ENCODE results near the gene CPOX. TPM values are rescaled to one million over a fixed set of nuclear protein-coding genes. Genes with fewer than 3 reads are reported as not detected.
A peak's percentile ranks its signal among the peaks of the same experiment; 100 is the strongest.

The CPOX gene
- total RNA-seq, 1 donor from 2014 or later: 15.8 TPM

GRCh38 chr3:98536456-98537017 is 56.9 kb downstream of the CPOX start:
- Histone ChIP-seq H3K4me3 (no peak overlapping the region), H3K36me3 (no peaks in the 10 kb centered on the region), H3K4me1 (no peaks in the 10 kb centered on the region), H3K27me3 (no peaks in the 10 kb centered on the region), H3K9me3 (no peaks in the 10 kb centered on the region), H3K27ac (no peak overlapping the region)
- DNase-seq (no peak), ATAC-seq (no peak)
- no peak for TF ChIP-seq CTCF (IDR thresholded peaks at IDR 0.05)
- intact Hi-C loops (cut with DNase I): no loop called here

- no peak for TF ChIP-seq CTCF (IDR thresholded peaks at IDR 0.05)
- no peak overlapping the region for H3K27ac ChIP-seq
- H3K9me3 ChIP-seq: no peaks in the 10 kb centered on the region
- DNase-seq: no peak
- H3K36me3 ChIP-seq: no peaks in the 10 kb centered on the region
- no peak overlapping the region for H3K4me3 ChIP-seq
- H3K4me1 ChIP-seq: no peaks in the 10 kb centered on the region
- no peak for ATAC-seq
- intact Hi-C loops (cut with DNase I): no loop called here
- no peaks in the 10 kb centered on the region for H3K27me3 ChIP-seq
These were observed 58.7 kb downstream of the CPOX start for GRCh38 chr3:98534734-98535133.

GRCh38 chr3:98534168-98534567 is 59.2 kb downstream of the CPOX start:
- no peaks in the 10 kb centered on the region for H3K4me1 ChIP-seq
- H3K27ac ChIP-seq: no peak overlapping the region
- intact Hi-C loops (cut with DNase I): no loop called here
- no peak for ATAC-seq
- H3K9me3 ChIP-seq: no peaks in the 10 kb centered on the region
- no peaks in the 10 kb centered on the region for H3K27me3 ChIP-seq
- H3K4me3 ChIP-seq: peak overlapping the region; percentile 14
- no peaks in the 10 kb centered on the region for H3K36me3 ChIP-seq
- DNase-seq: no peak
- TF ChIP-seq CTCF (IDR thresholded peaks at IDR 0.05): no peak

- Histone ChIP-seq H3K36me3 (no peaks in the 10 kb centered on the region), H3K9me3 (no peaks in the 10 kb centered on the region), H3K4me3 (peak overlapping the region; percentile 6), H3K27ac (no peak overlapping the region), H3K4me1 (no peaks in the 10 kb centered on the region), H3K27me3 (no peaks in the 10 kb centered on the region)
- intact Hi-C loops (cut with DNase I): no loop called here
- ATAC-seq (no peak), DNase-seq (no peak)
- TF ChIP-seq CTCF (IDR thresholded peaks at IDR 0.05): no peak
These were observed 60.5 kb downstream of the CPOX start for GRCh38 chr3:98532709-98533571.

GRCh38 chr3:98532275-98532637 is 61.2 kb downstream of the CPOX start:
- no peak for TF ChIP-seq CTCF (IDR thresholded peaks at IDR 0.05)
- no peak for ATAC-seq
- Histone ChIP-seq H3K36me3 (no peaks in the 10 kb centered on the region), H3K27me3 (no peaks in the 10 kb centered on the region), H3K27ac (no peak overlapping the region), H3K9me3 (no peaks in the 10 kb centered on the region), H3K4me1 (no peaks in the 10 kb centered on the region), H3K4me3 (peak overlapping the region; percentile 6)
- intact Hi-C loops (cut with DNase I): no loop called here
- no peak for DNase-seq
